A549 (cell line): ENCODE measurements around the gene C2CD2.

Experiments
- BHLHE40 ChIP-seq: IDR thresholded peaks from 2 replicates; pipeline ENCODE4 v1.6.1; 2012; ENCODE audit warnings: low read depth, low read length, inconsistent platforms
- CTCF ChIP-seq: fragments of >200 bp; sonication (Bioruptor Twin); formaldehyde crosslinking; IDR thresholded peaks from 3 replicates; pipeline ENCODE4 v1.5.1; 2016
- EP300 ChIP-seq, 2 experiments: fragments of >200 bp; sonication (Bioruptor Twin); formaldehyde crosslinking; IDR thresholded peaks; 2 replicates in 1 of 2; 3 replicates in 1 of 2; pipeline ENCODE4 v1.6.1; 2016 to 2017
- ESRRA ChIP-seq: fragments of 150-350 bp; IDR thresholded peaks from 2 replicates; pipeline ENCODE4 v1.6.1; 2014; ENCODE audit warnings: mild to moderate bottlenecking, low read length, borderline replicate concordance
- HDAC2 ChIP-seq: fragments of 200-600 bp; sonication (generic); IDR thresholded peaks from 2 replicates; pipeline ENCODE4 v1.6.1; 2016
- HMGXB4 ChIP-seq: fragments of 250-450 bp; sonication (Bioruptor Pico); IDR thresholded peaks from 2 replicates; pipeline ENCODE4 v1.5.0; 2021; ENCODE audit warnings: mild to moderate bottlenecking, moderate library complexity, borderline replicate concordance
- KDM5A ChIP-seq: fragments of 200-600 bp; sonication (generic); IDR thresholded peaks from 2 replicates; pipeline ENCODE4 v1.6.1; 2016; ENCODE audit warnings: antibody characterized with exemption, mild to moderate bottlenecking
- MAX ChIP-seq: IDR thresholded peaks from 2 replicates; pipeline ENCODE4 v1.6.1; 2012
- POLR2A ChIP-seq: IDR thresholded peaks from 2 replicates; pipeline ENCODE4 v1.6.1; 2012; ENCODE audit warnings: mild to moderate bottlenecking, low read length
- RAD21 ChIP-seq, 2 experiments: fragments of >200 bp in 1 of 2; sonication (Bioruptor Twin) in 1 of 2; formaldehyde crosslinking in 1 of 2; IDR thresholded peaks in 1 of 2; conservative IDR thresholded peaks in 1 of 2; 2 replicates in 1 of 2; 3 replicates in 1 of 2; pipeline ENCODE4 v1.6.1; 2012 to 2018; ENCODE audit warnings: inconsistent platforms in 1 of 2
- RARB ChIP-seq: fragments of 250-450 bp; sonication (Bioruptor Pico); IDR thresholded peaks from 2 replicates; pipeline ENCODE4 v1.8.0; 2021; ENCODE audit warnings: mild to moderate bottlenecking, moderate library complexity
- ZFP36 ChIP-seq: fragments of 450-650 bp; IDR thresholded peaks from 2 replicates; pipeline ENCODE4 v1.6.1; 2014; ENCODE audit warnings: borderline replicate concordance; ENCODE audit not compliant: partially characterized antibody

GRCh38 chr21:41852151-41852928 lies 101.5 kb downstream of the C2CD2 start:
- no peak for TF ChIP-seq RAD21 (conservative IDR thresholded peaks at IDR 0.05 in 1 of 2, IDR thresholded peaks at IDR 0.05 in 1 of 2)
- no peak for TF ChIP-seq CTCF
- TF ChIP-seq ZFP36, result no peak
- TF ChIP-seq POLR2A, result no peak
- no peak for TF ChIP-seq HDAC2
- TF ChIP-seq HMGXB4, result no peak
- TF ChIP-seq KDM5A, result no peak
- no peak for TF ChIP-seq RARB (CRISPR knock-in tag)
- TF ChIP-seq EP300 (IDR thresholded peaks at IDR 0.05), result no peak
- no peak for TF ChIP-seq MAX
- TF ChIP-seq BHLHE40, result no peak
- no peak for TF ChIP-seq ESRRA
